Measurements from ENCODE around the gene PPAN. TPM values are rescaled to one million over a fixed set of nuclear protein-coding genes. Genes with fewer than 3 reads are reported as not detected.
A peak's percentile ranks its signal among the peaks of the same experiment; 100 is the strongest.

Gene PPAN
- total RNA-seq, 8 experiments from 2014 or later, result 27.2 to 92.1 (median 47.3) TPM

- ATAC-seq (replicated peaks in 6 of 8), result no peak
- no peak overlapping the region for H3K27ac ChIP-seq
- H3K4me3 ChIP-seq, result no peak overlapping the region
- peaks cover 4 to 5% of the 10 kb centered on the region in 2 donors for H3K4me1 ChIP-seq (replicated peaks in 1 of 2)
- WGBS, 10 experiments, result 92 to 100% (median 100%) methylated on average over 1 to 10 of the region's 19 CpGs; no CpG with 5 or more reads in 7 of the 10 experiments
- in situ Hi-C loops (cut with MboI; ENCODE audit: low pct_unique_long_range_greater_than_20kb in 2 of 9, low sequenced_read_pairs in 9 of 9, unreplicated experiment in 9 of 9), result no loop called here
These were observed 4.8 kb downstream of the PPAN start for GRCh38 chr19:10110972-10111317.

DNA sequence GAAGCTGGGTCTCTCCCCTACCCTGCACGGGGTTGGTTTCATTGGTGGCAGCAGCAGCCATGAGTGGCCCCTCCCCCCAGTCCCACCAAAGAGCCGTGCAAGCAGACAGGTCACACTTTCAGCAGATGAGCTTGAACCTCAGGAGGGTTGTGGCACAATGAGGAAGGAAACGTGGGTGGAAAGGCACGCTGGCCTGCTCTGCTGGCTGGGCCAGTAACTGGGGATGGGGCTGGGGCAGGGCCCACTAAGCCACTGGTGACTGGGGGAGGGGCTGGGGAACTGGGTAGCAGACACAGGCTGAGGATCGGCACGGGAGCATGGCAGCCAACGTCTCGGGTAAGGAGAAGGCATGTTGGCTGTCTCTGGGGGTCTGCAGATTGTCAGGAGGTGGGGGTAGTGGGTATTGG is 5.2 kb downstream of the PPAN start, which contains the start of gene P2RY11:
Gene P2RY11 (plus strand): TSS at position 289 of the 407 bp plus-strand sequence. CDS start 29 bp downstream, at position 318.
- in situ Hi-C loops (cut with MboI; ENCODE audit: low pct_unique_long_range_greater_than_20kb in 2 of 9, low sequenced_read_pairs in 9 of 9, unreplicated experiment in 9 of 9), result no loop called here
- ATAC-seq (replicated peaks in 6 of 8), result no peak
- peaks cover 4 to 5% of the 10 kb centered on the region in 2 donors for H3K4me1 ChIP-seq (replicated peaks in 1 of 2)
- WGBS, 10 experiments, result 100% methylated on average over 1 of the region's 8 CpGs; no CpG with 5 or more reads in 9 of the 10 experiments
- no peak within 1 kb of the TSS for H3K4me3 ChIP-seq
- no peak within 1 kb of the TSS for H3K27ac ChIP-seq

DNA sequence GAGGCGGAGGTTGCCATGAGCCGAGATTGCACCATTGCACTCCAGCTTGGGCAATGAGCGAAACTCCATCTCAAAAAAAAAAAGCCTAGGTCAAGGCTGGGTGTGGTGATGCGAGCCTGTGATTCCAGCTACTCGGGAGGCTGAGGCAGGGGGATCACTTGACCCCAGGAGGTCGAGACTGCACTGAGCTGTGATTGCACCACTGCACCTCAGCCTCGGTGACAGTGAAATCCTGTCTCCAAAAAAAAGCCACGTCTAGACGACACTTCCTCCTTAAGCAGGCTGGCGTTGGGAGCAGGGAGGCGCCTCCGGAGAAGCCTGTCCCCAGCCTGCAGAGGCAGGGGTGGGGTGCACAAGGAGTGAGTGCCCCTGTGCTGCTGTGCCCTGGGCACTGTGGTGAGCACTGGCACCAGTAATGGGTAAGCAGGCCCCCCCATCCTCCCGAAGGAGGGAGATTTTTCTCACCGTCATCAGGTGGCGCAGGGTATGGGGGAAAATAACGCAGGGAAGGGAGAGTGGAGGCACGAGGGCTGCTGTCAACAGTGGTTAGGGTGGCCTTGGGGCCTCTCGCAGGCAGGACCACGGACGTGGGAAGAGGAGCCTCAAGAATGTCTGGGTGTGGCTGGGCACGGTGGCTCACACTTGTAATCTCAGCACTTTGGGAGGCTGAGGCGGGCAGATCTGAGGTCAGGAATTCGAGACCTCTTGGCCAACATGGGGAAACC is 6.0 kb downstream of the PPAN start:
- in situ Hi-C loops (cut with MboI; ENCODE audit: low pct_unique_long_range_greater_than_20kb in 2 of 9, low sequenced_read_pairs in 9 of 9, unreplicated experiment in 9 of 9), result no loop called here
- WGBS, 10 experiments, result 20 to 100% (median 69%) methylated on average over 1 to 10 of the region's 23 CpGs; no CpG with 5 or more reads in 1 of the 10 experiments
- Histone ChIP-seq H3K27ac (no peak overlapping the region), H3K4me3 (no peak overlapping the region), H3K4me1 (replicated peaks in 1 of 2) (peaks cover 3 to 4% of the 10 kb centered on the region in 2 donors)
- ATAC-seq (replicated peaks in 6 of 8), result peak in 3 of 8 experiments; percentile 1 to 6 (median 2)

GRCh38 chr19:10112895-10113591 is 6.9 kb downstream of the PPAN start:
- Histone ChIP-seq H3K4me3 (no peak overlapping the region), H3K4me1 (replicated peaks in 1 of 2) (no peaks in the 10 kb centered on the region), H3K27ac (no peak overlapping the region)
- WGBS, 10 experiments, result 33 to 100% methylated on average over 1 to 3 of the region's 25 CpGs; no CpG with 5 or more reads in 8 of the 10 experiments
- in situ Hi-C loops (cut with MboI; ENCODE audit: low pct_unique_long_range_greater_than_20kb in 2 of 9, low sequenced_read_pairs in 9 of 9, unreplicated experiment in 9 of 9), result no loop called here
- peak; percentile 5 to 34 (median 26) for ATAC-seq (replicated peaks in 6 of 8)

DNA sequence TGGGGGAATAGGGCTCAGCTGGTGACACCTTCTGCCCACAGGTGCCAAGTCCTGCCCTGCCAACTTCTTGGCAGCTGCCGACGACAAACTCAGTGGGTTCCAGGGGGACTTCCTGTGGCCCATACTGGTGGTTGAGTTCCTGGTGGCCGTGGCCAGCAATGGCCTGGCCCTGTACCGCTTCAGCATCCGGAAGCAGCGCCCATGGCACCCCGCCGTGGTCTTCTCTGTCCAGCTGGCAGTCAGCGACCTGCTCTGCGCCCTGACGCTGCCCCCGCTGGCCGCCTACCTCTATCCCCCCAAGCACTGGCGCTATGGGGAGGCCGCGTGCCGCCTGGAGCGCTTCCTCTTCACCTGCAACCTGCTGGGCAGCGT is 7.4 kb downstream of the PPAN start:
- Histone ChIP-seq H3K4me1 (replicated peaks in 1 of 2) (peaks cover 2% of the 10 kb centered on the region in 2 donors), H3K4me3 (no peak overlapping the region), H3K27ac (no peak overlapping the region)
- WGBS, 10 experiments, result 100% methylated on average over 4 of the region's 19 CpGs; no CpG with 5 or more reads in 9 of the 10 experiments
- peak; percentile 0 to 24 (median 9) for ATAC-seq (replicated peaks in 6 of 8)
- in situ Hi-C loops (cut with MboI; ENCODE audit: low pct_unique_long_range_greater_than_20kb in 2 of 9, low sequenced_read_pairs in 9 of 9, unreplicated experiment in 9 of 9), result no loop called here

DNA sequence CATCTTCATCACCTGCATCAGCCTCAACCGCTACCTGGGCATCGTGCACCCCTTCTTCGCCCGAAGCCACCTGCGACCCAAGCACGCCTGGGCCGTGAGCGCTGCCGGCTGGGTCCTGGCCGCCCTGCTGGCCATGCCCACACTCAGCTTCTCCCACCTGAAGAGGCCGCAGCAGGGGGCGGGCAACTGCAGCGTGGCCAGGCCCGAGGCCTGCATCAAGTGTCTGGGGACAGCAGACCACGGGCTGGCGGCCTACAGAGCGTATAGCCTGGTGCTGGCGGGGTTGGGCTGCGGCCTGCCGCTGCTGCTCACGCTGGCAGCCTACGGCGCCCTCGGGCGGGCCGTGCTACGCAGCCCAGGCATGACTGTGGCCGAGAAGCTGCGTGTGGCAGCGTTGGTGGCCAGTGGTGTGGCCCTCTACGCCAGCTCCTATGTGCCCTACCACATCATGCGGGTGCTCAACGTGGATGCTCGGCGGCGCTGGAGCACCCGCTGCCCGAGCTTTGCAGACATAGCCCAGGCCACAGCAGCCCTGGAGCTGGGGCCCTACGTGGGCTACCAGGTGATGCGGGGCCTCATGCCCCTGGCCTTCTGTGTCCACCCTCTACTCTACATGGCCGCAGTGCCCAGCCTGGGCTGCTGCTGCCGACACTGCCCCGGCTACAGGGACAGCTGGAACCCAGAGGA is 7.9 kb downstream of the PPAN start:
- in situ Hi-C loops (cut with MboI; ENCODE audit: low pct_unique_long_range_greater_than_20kb in 2 of 9, low sequenced_read_pairs in 9 of 9, unreplicated experiment in 9 of 9), result no loop called here
- WGBS, 10 experiments, result 75 to 100% (median 92%) methylated on average over 1 to 15 of the region's 43 CpGs; no CpG with 5 or more reads in 7 of the 10 experiments
- ATAC-seq (replicated peaks in 6 of 8), result peak; percentile 3 to 26 (median 12)
- H3K4me1 ChIP-seq (replicated peaks in 1 of 2), result peaks cover 6% of the 10 kb centered on the region in 2 donors
- H3K27ac ChIP-seq, result no peak overlapping the region
- no peak overlapping the region for H3K4me3 ChIP-seq

- in situ Hi-C loops (cut with MboI; ENCODE audit: low pct_unique_long_range_greater_than_20kb in 2 of 9, low sequenced_read_pairs in 9 of 9, unreplicated experiment in 9 of 9), result no loop called here
- ATAC-seq (replicated peaks in 6 of 8), result peak in 5 of 8 experiments; percentile 0 to 5 (median 2)
- H3K4me1 ChIP-seq (replicated peaks in 1 of 2), result peaks cover 6% of the 10 kb centered on the region in 2 donors
- WGBS, 10 experiments, result 83 to 100% (median 93%) methylated on average over 1 to 4 of the region's 26 CpGs; no CpG with 5 or more reads in 6 of the 10 experiments
- H3K27ac ChIP-seq, result no peak overlapping the region
- no peak overlapping the region for H3K4me3 ChIP-seq
These were observed 8.7 kb downstream of the PPAN start for GRCh38 chr19:10114651-10115391.

DNA sequence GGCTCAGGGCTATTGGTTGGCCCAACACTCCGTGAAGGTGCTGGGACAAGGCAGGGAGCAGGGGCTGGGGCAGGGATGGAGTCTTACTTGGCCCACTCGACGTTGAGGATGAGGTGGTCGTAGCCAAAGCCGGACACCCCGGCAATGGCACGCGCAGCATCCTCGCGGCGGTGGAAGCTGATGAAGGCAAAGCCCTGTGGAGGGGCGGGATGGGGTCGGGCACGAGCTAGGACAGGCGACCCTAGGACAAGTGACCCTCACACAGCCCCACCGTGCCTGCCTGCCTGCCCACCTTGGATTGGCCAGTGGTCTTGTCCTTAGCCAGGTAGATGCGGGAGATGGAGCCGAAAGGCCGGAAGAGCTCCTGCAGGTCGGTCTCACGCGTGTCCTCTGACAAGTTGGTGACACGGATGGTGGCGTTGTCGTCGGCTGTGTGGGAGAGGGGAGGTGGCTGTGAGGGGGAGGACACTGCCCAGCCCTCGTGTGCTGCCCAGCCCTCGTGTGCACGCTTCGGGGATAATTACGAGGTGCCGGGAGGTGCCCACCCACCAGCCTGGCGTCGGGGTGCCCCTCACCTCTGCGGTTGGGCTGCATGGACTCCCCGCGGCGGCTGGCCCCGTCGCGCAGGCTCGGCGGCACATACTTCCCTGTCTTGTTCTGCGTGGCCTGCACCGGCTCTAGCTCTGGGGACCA is 9.4 kb downstream of the PPAN start:
- 80 to 100% (median 95%) methylated on average over 1 to 10 of the region's 45 CpGs; no CpG with 5 or more reads in 4 of the 10 experiments for WGBS, 10 experiments
- ATAC-seq (replicated peaks in 6 of 8), result peak in 1 of 8 experiments; percentile 0
- in situ Hi-C loops (cut with MboI; ENCODE audit: low pct_unique_long_range_greater_than_20kb in 2 of 9, low sequenced_read_pairs in 9 of 9, unreplicated experiment in 9 of 9), result no loop called here
- no peak overlapping the region for H3K27ac ChIP-seq
- peaks cover 6% of the 10 kb centered on the region in 2 donors for H3K4me1 ChIP-seq (replicated peaks in 1 of 2)
- H3K4me3 ChIP-seq, result no peak overlapping the region

- H3K4me1 ChIP-seq (replicated peaks in 1 of 2), result peaks cover 6% of the 10 kb centered on the region in 2 donors
- no peak for ATAC-seq (replicated peaks in 6 of 8)
- no peak overlapping the region for H3K27ac ChIP-seq
- no peak overlapping the region for H3K4me3 ChIP-seq
- in situ Hi-C loops (cut with MboI; ENCODE audit: low pct_unique_long_range_greater_than_20kb in 2 of 9, low sequenced_read_pairs in 9 of 9, unreplicated experiment in 9 of 9), result no loop called here
- WGBS, 10 experiments, result 80 to 100% (median 86%) methylated on average over 1 to 7 of the region's 35 CpGs; no CpG with 5 or more reads in 3 of the 10 experiments
These were observed 10.1 kb downstream of the PPAN start for GRCh38 chr19:10116085-10116865.

DNA sequence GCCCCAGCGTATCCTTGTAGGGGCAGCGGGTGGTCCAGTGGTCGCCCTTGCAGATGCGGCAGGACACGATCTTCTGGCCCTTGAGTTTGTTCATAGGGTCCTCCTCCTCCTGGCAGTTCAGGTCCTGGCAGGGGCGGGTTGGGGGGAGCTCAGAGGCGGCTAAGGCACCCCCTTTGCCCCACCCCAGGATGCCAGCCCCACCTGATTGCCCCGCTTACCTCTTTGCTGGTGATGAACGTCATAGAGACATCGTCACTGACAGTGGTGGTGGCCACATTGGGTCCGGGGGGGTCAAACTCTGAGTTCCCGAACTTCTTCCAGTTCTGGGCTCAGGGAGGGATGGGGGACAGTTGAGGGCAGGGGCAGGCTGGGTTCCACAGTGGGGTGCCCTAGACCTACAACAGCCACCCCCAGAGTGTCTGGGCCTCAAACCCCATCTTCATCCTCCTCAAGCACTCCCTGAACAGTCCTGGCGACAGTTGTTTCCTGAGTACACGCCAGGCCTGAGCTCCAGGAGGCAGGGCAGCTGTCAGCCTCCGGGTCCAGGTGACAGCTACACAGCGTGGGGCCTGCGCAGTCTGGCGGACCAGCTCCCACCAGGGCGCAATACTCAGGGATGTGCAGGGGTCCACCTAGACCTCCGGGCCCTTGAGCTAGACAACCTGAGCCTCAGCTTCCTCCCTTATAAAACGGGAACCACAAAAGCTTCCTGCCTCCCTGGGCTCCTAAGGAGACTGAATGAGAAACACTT is 10.9 kb downstream of the PPAN start:
- WGBS, 10 experiments, result 82 to 100% (median 100%) methylated on average over 2 to 3 of the region's 21 CpGs; no CpG with 5 or more reads in 7 of the 10 experiments
- Histone ChIP-seq H3K4me1 (replicated peaks in 1 of 2) (peaks cover 6% of the 10 kb centered on the region in 2 donors), H3K27ac (no peak overlapping the region), H3K4me3 (no peak overlapping the region)
- no peak for ATAC-seq (replicated peaks in 6 of 8)
- in situ Hi-C loops (cut with MboI; ENCODE audit: low pct_unique_long_range_greater_than_20kb in 2 of 9, low sequenced_read_pairs in 9 of 9, unreplicated experiment in 9 of 9), result no loop called here

GRCh38 chr19:10118960-10119359 is 12.8 kb downstream of the PPAN start:
- peak overlapping the region; percentile 91 to 96 for H3K27ac ChIP-seq
- H3K4me1 ChIP-seq (replicated peaks in 1 of 2), result peaks cover 6% of the 10 kb centered on the region in 2 donors
- ATAC-seq (replicated peaks in 6 of 8), result peak in 2 of 8 experiments; percentile 2 to 5
- 0 to 69% (median 20%) methylated on average over 1 to 5 of the region's 12 CpGs; no CpG with 5 or more reads in 3 of the 10 experiments for WGBS, 10 experiments
- peak overlapping the region; percentile 72 to 99 (median 93) for H3K4me3 ChIP-seq
- in situ Hi-C loops (cut with MboI; ENCODE audit: low pct_unique_long_range_greater_than_20kb in 2 of 9, low sequenced_read_pairs in 9 of 9, unreplicated experiment in 9 of 9), result no loop called here
